Adrenal gland (tissue), 12 donors: ENCODE results near the gene NHS. TPM values are rescaled to one million over a fixed set of nuclear protein-coding genes. Genes with fewer than 3 reads are reported as not detected.

Source experiments
- DNase-seq, 7 donors: peaks; one replicate each; pipeline ENCODE4 v3.0.0-alpha.2; 2019 to 2020
- H3K27ac ChIP-seq, 5 donors: fragments of 200-600 bp; sonication (generic) in 4 of 5; 1 replicate in 3 of 5; 2 replicates in 2 of 5; pipeline versions ENCODE4 v1.5.1 to v1.8.0; 2016 to 2020; ENCODE audit warnings: mild to moderate bottlenecking in 1 of 5
- H3K27me3 ChIP-seq: fragments of 200-600 bp; 2 replicates; pipeline ENCODE4 v1.8.0; 2021
- H3K36me3 ChIP-seq, 2 donors: fragments of 200-600 bp; replicated peaks in 1 of 2; 1 replicate in 1 of 2; 2 replicates in 1 of 2; pipeline versions ENCODE4 v1.5.1 to v1.8.0; 2018 to 2022
- H3K4me1 ChIP-seq, 2 donors: fragments of 200-600 bp; replicated peaks in 1 of 2; 1 replicate in 1 of 2; 2 replicates in 1 of 2; pipeline versions ENCODE4 v1.5.1 to v1.8.0; 2018 to 2021
- H3K4me3 ChIP-seq, 4 donors: fragments of 200-600 bp; sonication (generic) in 3 of 4; one replicate each; pipeline ENCODE4 v1.5.1; 2016 to 2018
- H3K9me3 ChIP-seq, 3 donors: fragments of 200-600 bp; sonication (generic) in 1 of 3; replicated peaks in 1 of 3; 1 replicate in 2 of 3; 2 replicates in 1 of 3; pipeline versions ENCODE4 v1.5.1 to v1.8.0; 2016 to 2021
- CTCF ChIP-seq, 6 experiments: fragments of 450-650 bp in 4 of 6; fragments of 200-600 bp in 2 of 6; sonication (generic) in 1 of 6; IDR thresholded peaks; 1 replicate in 5 of 6; 2 replicates in 1 of 6; pipeline versions ENCODE4 v1.5.1 to v1.8.0; 2016 to 2021; ENCODE audit warnings: antibody characterized with exemption in 6 of 6, mild to moderate bottlenecking in 2 of 6, moderate library complexity in 1 of 6
- POLR2A ChIP-seq, 2 donors: fragments of 450-650 bp; IDR thresholded peaks; one replicate each; pipeline ENCODE4 v1.6.1; 2017; ENCODE audit warnings: antibody characterized with exemption in 2 of 2, mild to moderate bottlenecking in 2 of 2, moderate library complexity in 1 of 2
- WGBS, 4 donors: extraction: QIAGEN DNeasy Blood & Tissue Kit in 2 of 4; methylation state at CpG; one replicate each; pipeline versions ENCODE4 v1.1.5 to v1.1.7; 2013 to 2017; 5-methylcytosine and 5-hydroxymethylcytosine counted together
- intact Hi-C, 2 donors: fragments of 100-400 bp; cut with DNase I; formaldehyde crosslinking; loops; one replicate each; pipeline versions ENCODE4 v1.14.1 to v1.15.0; 2022 to 2023
- polyA plus RNA-seq, 3 donors: library from polyadenylated mRNA; stranded (reverse); fragments of 200-250 nt in 2 of 3; fragments of 350-450 nt in 1 of 3; fragmentation: Illumina TruSeq in 1 of 3; extraction: RNeasy Lipid Tissue Mini Kit (QIAGEN cat#74804) in 1 of 3; gene quantifications; one replicate each; pipeline ENCODE4 v1.2.3, GENCODE V29; 2013 to 2014
- total RNA-seq, 9 donors: library from RNA; depleted of rRNA in 4 of 9; stranded (reverse); fragments of >200 nt in 4 of 9; fragments of 120-200 nt in 1 of 9; fragmentation: NEBNext Ultra II Directional in 1 of 9; extraction: Animal tissue kit (Norgen Biotek cat#: 25700) in 1 of 9; gene quantifications; one replicate each; pipeline versions ENCODE4 v1.1.0 to v1.2.4, GENCODE V29; 2013 to 2023
- donor health status: healthy with polysubstance abuse.
- donor health status: Bipolar disorder and iron deficiency.
- donor health status: DM: yes; HTN: yes; CAD: no.
- donor health status: DM: no; HTN: no; CAD: no.
- donor health status: DM: no; HTN: no; CAD: no.
- donor health status: DM: yes; HTN: yes; CAD: no.

The NHS gene
- total and polyA plus RNA-seq, 12 donors, result 4.4 to 12.5 (median 6.8) TPM

- intact Hi-C loops, result no loop called here
- Histone ChIP-seq H3K27me3 (no peaks in the 10 kb centered on the region), H3K4me1 (no peaks in the 10 kb centered on the region), H3K36me3 (no peaks in the 10 kb centered on the region), H3K9me3 (no peaks in the 10 kb centered on the region), H3K4me3 (no peak overlapping the region), H3K27ac (no peak overlapping the region)
- 65 to 92% (median 73%) methylated on average over 1 of the region's 1 CpG for WGBS, 4 donors
- no peak for DNase-seq
- no peak for TF ChIP-seq CTCF (IDR thresholded peaks at IDR 0.05)
- TF ChIP-seq POLR2A (IDR thresholded peaks at IDR 0.05), result no peak
These were observed 335.9 kb downstream of the NHS start for GRCh38 chrX:17710871-17711301.

- no peak for TF ChIP-seq POLR2A (IDR thresholded peaks at IDR 0.05)
- no peak for TF ChIP-seq CTCF (IDR thresholded peaks at IDR 0.05)
- intact Hi-C loops, result no loop called here
- no peaks in the 10 kb centered on the region for H3K4me1 ChIP-seq
- no peak overlapping the region for H3K27ac ChIP-seq
- 47 to 81% (median 62%) methylated on average over 2 of the region's 2 CpGs for WGBS, 4 donors
- no peaks in the 10 kb centered on the region for H3K27me3 ChIP-seq
- no peaks in the 10 kb centered on the region for H3K36me3 ChIP-seq
- H3K4me3 ChIP-seq, result no peak overlapping the region
- DNase-seq, result no peak
- no peaks in the 10 kb centered on the region for H3K9me3 ChIP-seq
These were observed 338.3 kb downstream of the NHS start for GRCh38 chrX:17713288-17713687.

DNA sequence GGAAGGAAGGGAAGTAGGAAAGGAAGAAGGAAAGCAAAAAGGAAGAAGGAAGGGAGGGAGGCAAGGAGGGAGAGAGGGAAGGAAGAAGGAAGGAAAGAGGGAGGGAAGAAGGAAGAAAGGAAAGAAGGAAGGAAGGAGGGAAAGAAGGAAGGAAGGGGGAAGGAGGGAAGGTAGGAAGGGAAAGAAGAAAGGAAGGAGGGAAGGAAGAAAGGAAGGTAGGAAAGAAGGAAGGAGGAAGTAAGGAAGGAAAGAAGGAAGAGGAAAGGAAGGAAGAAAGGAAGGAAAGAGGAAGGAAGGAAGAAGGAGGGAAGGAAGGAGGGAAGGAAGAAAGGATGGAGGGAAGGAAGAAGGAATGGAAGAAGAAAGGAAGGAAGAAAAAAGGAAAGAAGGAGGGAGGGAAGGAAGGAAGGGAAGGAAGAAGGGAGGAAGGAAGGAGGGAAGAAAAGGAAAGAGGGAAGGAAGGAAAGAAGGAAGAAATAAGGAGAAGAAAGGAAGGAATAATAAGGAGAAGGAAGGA lies 343.7 kb downstream of the NHS start:
- no peaks in the 10 kb centered on the region for H3K9me3 ChIP-seq
- no peaks in the 10 kb centered on the region for H3K4me1 ChIP-seq
- H3K36me3 ChIP-seq, result no peaks in the 10 kb centered on the region
- no peak overlapping the region for H3K27ac ChIP-seq
- no peak overlapping the region for H3K4me3 ChIP-seq
- no peak for TF ChIP-seq POLR2A (IDR thresholded peaks at IDR 0.05)
- TF ChIP-seq CTCF (IDR thresholded peaks at IDR 0.05), result no peak
- intact Hi-C loops, result no loop called here
- H3K27me3 ChIP-seq, result no peaks in the 10 kb centered on the region
- DNase-seq, result no peak

DNA sequence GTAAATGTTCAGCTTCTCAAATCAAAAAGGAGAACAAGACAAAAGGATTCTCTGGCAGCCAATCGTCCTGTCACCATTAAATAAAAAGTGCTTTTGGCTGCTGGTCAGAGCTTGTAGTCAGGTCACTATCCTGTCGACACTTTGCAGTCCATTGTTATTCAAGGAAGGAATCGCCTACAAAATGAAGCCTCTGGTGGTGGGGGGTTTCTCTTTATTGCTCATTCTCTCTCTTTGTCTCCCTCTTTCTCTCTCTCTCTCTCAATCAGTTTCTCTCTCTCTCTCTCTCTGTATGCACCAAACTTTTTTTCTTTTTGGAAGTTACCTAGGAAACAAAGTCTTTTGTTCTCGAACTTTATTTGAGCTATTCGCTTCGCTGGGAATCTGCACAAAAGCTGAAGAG lies 344.7 kb downstream of the NHS start:
- no peak for DNase-seq
- Histone ChIP-seq H3K36me3 (no peaks in the 10 kb centered on the region), H3K4me1 (no peaks in the 10 kb centered on the region), H3K27me3 (no peaks in the 10 kb centered on the region), H3K4me3 (no peak overlapping the region), H3K9me3 (no peaks in the 10 kb centered on the region), H3K27ac (no peak overlapping the region)
- TF ChIP-seq CTCF (IDR thresholded peaks at IDR 0.05) (no peak), POLR2A (IDR thresholded peaks at IDR 0.05) (no peak)
- intact Hi-C loops, result no loop called here
- 57 to 77% (median 63%) methylated on average over 6 of the region's 6 CpGs for WGBS, 4 donors
